ENCODE measurements around the gene B3GNT8. TPM values are rescaled to one million over a fixed set of nuclear protein-coding genes. Genes with fewer than 3 reads are reported as not detected.

The B3GNT8 gene
- total RNA-seq, 3 donors from 2014 or later: 28.8 to 69.4 (median 34.3) TPM

DNA sequence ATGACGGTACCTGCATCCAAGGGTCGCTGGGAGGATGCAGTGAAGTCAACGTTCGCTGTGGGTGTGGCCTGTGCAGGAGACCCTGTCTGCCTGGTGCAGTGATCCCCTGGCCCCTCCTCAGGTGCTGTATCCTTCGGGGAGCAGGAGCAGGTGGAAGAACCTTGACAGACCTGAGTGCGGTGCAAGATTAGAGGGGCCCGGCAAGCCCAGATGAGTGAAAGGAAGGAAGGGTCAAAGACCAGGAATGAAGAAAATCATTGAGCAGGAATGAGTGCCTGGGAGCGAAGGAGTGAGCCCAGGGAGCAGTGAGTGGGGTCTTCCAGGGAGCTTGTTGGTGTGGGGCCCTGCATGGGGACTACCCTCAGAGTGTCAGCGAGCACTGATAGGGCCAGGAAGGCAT is 12.7 kb downstream of the B3GNT8 start:
- ATAC-seq: no peak
- intact Hi-C loops (cut with DNase I, micrococcal nuclease): no loop called here
- TF ChIP-seq, protein P1, sequence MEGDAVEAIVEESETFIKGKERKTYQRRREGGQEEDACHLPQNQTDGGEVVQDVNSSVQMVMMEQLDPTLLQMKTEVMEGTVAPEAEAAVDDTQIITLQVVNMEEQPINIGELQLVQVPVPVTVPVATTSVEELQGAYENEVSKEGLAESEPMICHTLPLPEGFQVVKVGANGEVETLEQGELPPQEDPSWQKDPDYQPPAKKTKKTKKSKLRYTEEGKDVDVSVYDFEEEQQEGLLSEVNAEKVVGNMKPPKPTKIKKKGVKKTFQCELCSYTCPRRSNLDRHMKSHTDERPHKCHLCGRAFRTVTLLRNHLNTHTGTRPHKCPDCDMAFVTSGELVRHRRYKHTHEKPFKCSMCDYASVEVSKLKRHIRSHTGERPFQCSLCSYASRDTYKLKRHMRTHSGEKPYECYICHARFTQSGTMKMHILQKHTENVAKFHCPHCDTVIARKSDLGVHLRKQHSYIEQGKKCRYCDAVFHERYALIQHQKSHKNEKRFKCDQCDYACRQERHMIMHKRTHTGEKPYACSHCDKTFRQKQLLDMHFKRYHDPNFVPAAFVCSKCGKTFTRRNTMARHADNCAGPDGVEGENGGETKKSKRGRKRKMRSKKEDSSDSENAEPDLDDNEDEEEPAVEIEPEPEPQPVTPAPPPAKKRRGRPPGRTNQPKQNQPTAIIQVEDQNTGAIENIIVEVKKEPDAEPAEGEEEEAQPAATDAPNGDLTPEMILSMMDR (IDR thresholded peaks at IDR 0.05): no peak
- Histone ChIP-seq H3K4me3 (no peak overlapping the region), H3K9me3 (no peaks in the 10 kb centered on the region), H3K4me1 (ENCODE audit: low read depth) (peaks cover 4% of the 10 kb centered on the region), H3K36me3 (ENCODE audit: low read depth) (peaks cover 6% of the 10 kb centered on the region)
- no peak for DNase-seq

DNA sequence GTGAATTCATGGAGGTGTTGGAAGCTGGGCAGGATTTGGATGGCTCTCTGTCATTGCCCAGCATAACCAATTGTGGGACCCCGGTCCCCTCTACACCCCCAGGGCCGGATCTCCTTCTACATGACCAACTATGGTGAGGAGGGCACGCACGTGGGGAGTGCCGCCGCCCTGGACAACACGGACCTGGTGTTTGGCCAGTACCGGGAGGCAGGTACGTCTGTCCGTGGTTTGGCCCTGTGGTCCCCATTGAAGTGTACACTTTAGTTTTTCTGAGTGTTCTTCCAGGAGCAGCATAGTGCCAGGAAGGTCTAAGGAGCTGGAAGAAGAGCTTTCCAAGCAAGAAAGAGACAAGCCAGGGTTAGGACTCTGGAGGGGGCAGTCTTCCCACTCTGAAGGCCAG is 13.2 kb downstream of the B3GNT8 start:
- peaks cover 2% of the 10 kb centered on the region for H3K36me3 ChIP-seq (ENCODE audit: low read depth)
- peaks cover 7% of the 10 kb centered on the region for H3K4me1 ChIP-seq (ENCODE audit: low read depth)
- H3K4me3 ChIP-seq: no peak overlapping the region
- intact Hi-C loops (cut with DNase I, micrococcal nuclease): no loop called here
- ATAC-seq (no peak), DNase-seq (no peak)
- TF ChIP-seq, protein P1 (IDR thresholded peaks at IDR 0.05): no peak
- no peaks in the 10 kb centered on the region for H3K9me3 ChIP-seq

DNA sequence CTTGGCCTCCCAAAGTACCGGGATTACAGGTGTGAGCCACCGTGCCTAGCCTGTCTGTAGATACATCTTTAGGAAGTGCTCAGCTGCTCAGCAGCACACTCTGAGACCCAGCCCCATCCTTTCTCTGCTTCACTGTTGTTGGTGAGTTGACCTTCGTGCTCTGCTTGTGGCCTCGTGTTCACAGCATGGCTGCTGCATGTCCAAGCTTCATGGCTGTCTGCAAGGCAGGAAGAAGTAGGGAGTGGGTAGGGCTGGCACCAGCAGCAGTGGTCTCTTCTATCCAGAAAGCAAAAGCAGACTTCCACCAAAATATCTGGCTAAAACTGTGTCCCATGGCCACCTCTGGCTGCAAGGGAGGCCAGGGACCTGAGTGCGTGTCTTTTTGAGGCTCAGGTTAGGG is 14.2 kb downstream of the B3GNT8 start:
- TF ChIP-seq, protein P1 (IDR thresholded peaks at IDR 0.05): no peak
- Histone ChIP-seq H3K4me1 (ENCODE audit: low read depth) (peaks cover 10% of the 10 kb centered on the region), H3K36me3 (ENCODE audit: low read depth) (no peaks in the 10 kb centered on the region), H3K4me3 (no peak overlapping the region), H3K9me3 (no peaks in the 10 kb centered on the region)
- intact Hi-C loops (cut with DNase I, micrococcal nuclease): no loop called here
- ATAC-seq (no peak), DNase-seq (no peak)

DNA sequence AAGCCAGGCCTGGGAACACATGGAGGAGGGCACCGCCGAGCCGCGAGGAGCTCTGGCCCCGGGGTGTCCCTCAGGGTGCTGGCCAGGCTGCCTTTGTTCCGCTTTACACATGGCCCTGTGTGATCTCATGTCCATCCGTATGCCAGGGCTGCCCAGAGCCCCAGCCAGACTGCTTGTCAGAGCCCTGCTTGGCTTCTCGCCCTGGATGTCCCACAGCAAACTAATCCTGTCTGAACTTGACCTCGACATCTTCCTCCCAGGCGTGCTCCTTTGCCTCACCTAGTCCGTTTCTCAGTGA is 15.3 kb downstream of the B3GNT8 start:
- intact Hi-C loops (cut with DNase I, micrococcal nuclease): no loop called here
- peaks cover 10% of the 10 kb centered on the region for H3K4me1 ChIP-seq (ENCODE audit: low read depth)

DNA sequence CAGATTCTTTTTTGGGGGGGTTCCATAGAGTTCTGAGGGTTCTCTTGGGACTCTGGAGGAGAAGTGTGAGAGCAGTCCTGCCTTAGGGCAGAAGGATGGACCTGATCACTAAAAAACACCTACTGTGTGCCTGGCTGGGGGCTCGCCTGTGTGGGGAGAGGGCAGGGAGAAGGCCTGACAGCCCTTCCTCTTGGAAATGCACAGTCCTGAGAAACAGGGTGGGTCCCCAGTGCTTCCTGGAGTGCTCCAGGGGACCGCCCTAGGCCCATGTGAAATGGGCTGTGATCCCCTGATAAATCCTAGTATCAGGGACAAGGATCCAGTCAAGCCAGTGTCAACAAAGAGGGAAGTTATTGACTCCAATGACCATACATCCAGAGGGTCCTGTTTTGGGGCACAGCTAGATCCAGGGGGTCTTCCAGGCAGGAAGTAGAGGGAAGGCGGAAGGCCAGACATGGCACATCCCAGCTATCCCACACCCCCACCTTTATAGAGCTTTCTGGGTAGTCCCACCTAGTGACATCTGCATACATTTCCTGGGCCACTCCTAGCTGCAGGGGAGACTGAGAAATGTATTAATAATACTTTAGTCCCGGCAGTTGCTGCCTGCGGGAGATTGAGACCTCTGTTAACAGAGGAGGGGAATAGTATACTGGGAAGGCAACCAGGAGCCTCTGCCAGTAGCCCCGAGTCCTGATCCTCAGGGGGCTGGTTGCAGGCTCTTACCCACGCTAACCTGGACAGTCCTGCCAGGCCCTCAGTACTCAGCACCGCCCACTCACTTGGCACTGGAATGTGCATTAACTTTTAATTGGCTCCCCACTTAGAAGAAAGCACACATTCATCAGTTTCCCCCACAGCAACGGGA is 15.8 kb downstream of the B3GNT8 start:
- intact Hi-C loops (cut with DNase I, micrococcal nuclease): no loop called here
- H3K9me3 ChIP-seq: no peaks in the 10 kb centered on the region
- TF ChIP-seq, protein P1 (IDR thresholded peaks at IDR 0.05): no peak
- no peak overlapping the region for H3K4me3 ChIP-seq
- H3K36me3 ChIP-seq (ENCODE audit: low read depth): no peaks in the 10 kb centered on the region
- ATAC-seq (no peak), DNase-seq (no peak)
- peaks cover 10% of the 10 kb centered on the region for H3K4me1 ChIP-seq (ENCODE audit: low read depth)

More for the DNA sequence above, 15.3 kb downstream of the B3GNT8 start:
- Histone ChIP-seq H3K4me3 (no peak overlapping the region), H3K36me3 (ENCODE audit: low read depth) (no peaks in the 10 kb centered on the region), H3K9me3 (no peaks in the 10 kb centered on the region)
- DNase-seq (no peak), ATAC-seq (no peak)
- TF ChIP-seq, protein P1 (IDR thresholded peaks at IDR 0.05): no peak
